Fibroblast of lung (primary cell): ENCODE measurements around the gene RTN1. TPM values are rescaled to one million over a fixed set of nuclear protein-coding genes. Genes with fewer than 3 reads are reported as not detected.

ENCODE experiments used
- DNase-seq, 2 donors: peaks; one replicate each; pipeline versions ENCODE4 v3.0.0 to v3.0.0-alpha.2; 2010; ENCODE audit warnings: low read depth in 2 of 2
- H2AFZ ChIP-seq: 2 replicates; pipeline ENCODE4 v1.5.1; 2012; ENCODE audit warnings: low read length, control low read depth, inconsistent platforms
- H3K27ac ChIP-seq: 2 replicates; pipeline ENCODE4 v1.5.1; 2011; ENCODE audit warnings: low read length, control low read depth; ENCODE audit not compliant: insufficient read depth
- H3K27me3 ChIP-seq: 2 replicates; pipeline ENCODE4 v1.5.1; 2011; ENCODE audit warnings: mild to moderate bottlenecking, low read length; ENCODE audit not compliant: control insufficient read depth, insufficient read depth
- H3K36me3 ChIP-seq: 2 replicates; pipeline ENCODE4 v1.5.1; 2011; ENCODE audit warnings: low read length; ENCODE audit not compliant: control insufficient read depth, insufficient read depth
- H3K4me1 ChIP-seq: 2 replicates; pipeline ENCODE4 v1.5.1; 2011; ENCODE audit warnings: low read length; ENCODE audit not compliant: control insufficient read depth, insufficient read depth; ENCODE audit errors: extremely low read depth
- H3K4me2 ChIP-seq: 2 replicates; pipeline ENCODE4 v1.5.1; 2011; ENCODE audit warnings: low read length, control low read depth; ENCODE audit not compliant: insufficient read depth; ENCODE audit errors: extremely low read depth
- H3K4me3 ChIP-seq, 4 experiments: fragments of 200-600 bp in 1 of 4; sonication (generic) in 1 of 4; replicated peaks in 1 of 4; 2 replicates each; pipeline ENCODE4 v1.5.1; 2011 to 2016; ENCODE audit warnings: low read length in 4 of 4, low read depth in 3 of 4, mild to moderate bottlenecking in 3 of 4, control low read depth in 2 of 4, inconsistent platforms in 1 of 4, mixed read lengths in 1 of 4; ENCODE audit not compliant: insufficient read depth in 1 of 4; ENCODE audit errors: control extremely low read depth in 1 of 4
- H3K79me2 ChIP-seq: 2 replicates; pipeline ENCODE4 v1.5.1; 2012; ENCODE audit warnings: mild to moderate bottlenecking, low read length, inconsistent platforms; ENCODE audit not compliant: control insufficient read depth, insufficient read depth
- H3K9ac ChIP-seq: 2 replicates; pipeline ENCODE4 v1.5.1; 2011; ENCODE audit warnings: mild to moderate bottlenecking, low read length, control low read depth; ENCODE audit not compliant: insufficient read depth
- H3K9me3 ChIP-seq: 2 replicates; pipeline ENCODE4 v1.5.1; 2012; ENCODE audit warnings: low read depth, low read length; ENCODE audit not compliant: control insufficient read depth, insufficient read depth
- H4K20me1 ChIP-seq: 2 replicates; pipeline ENCODE4 v1.5.1; 2011; ENCODE audit warnings: low read length; ENCODE audit not compliant: control insufficient read depth, insufficient read depth; ENCODE audit errors: extremely low read depth
- CTCF ChIP-seq, 2 donors: IDR thresholded peaks in 1 of 2; conservative IDR thresholded peaks in 1 of 2; 1 replicate in 1 of 2; 2 replicates in 1 of 2; pipeline ENCODE4 v1.5.1; 2011 to 2012; ENCODE audit warnings: low read length in 2 of 2, control low read depth in 1 of 2, inconsistent platforms in 1 of 2, low read depth in 1 of 2, mild to moderate bottlenecking in 1 of 2
- EZH2 ChIP-seq: IDR thresholded peaks from 2 replicates; pipeline ENCODE4 v1.5.1; 2012; ENCODE audit warnings: low read length, control low read depth, mild to moderate bottlenecking; ENCODE audit errors: missing control alignments
- polyA plus RNA-seq, 2 donors: library from polyadenylated mRNA; depleted of rRNA in 1 of 2; stranded (reverse) in 1 of 2; unstranded in 1 of 2; fragments of >200 nt; gene quantifications; 2 replicates each; pipeline ENCODE4 v1.2.1, GENCODE V29; 2011 to 2012; ENCODE audit warnings: missing spikeins in 1 of 2
- total RNA-seq: library from RNA; depleted of rRNA; stranded (reverse); fragments of >200 nt; gene quantifications from 2 replicates; pipeline ENCODE4 v1.2.1, GENCODE V29; 2014

RTN1 gene
- total and polyA plus RNA-seq, 2 donors (not counting 1 experiment from before 2014, with no cell fraction given), result 0.17 to 0.92 TPM

GRCh38 chr14:59739794-59740193 lies 130.8 kb downstream of the RTN1 start:
- no peak overlapping the region for H2AFZ ChIP-seq
- no peak overlapping the region for H3K4me3 ChIP-seq
- H3K4me1 ChIP-seq, result no peaks in the 10 kb centered on the region
- no peaks in the 10 kb centered on the region for H4K20me1 ChIP-seq
- no peaks in the 10 kb centered on the region for H3K27me3 ChIP-seq
- H3K9me3 ChIP-seq, result no peaks in the 10 kb centered on the region
- DNase-seq, result no peak
- no peaks in the 10 kb centered on the region for H3K36me3 ChIP-seq
- TF ChIP-seq EZH2 (no peak), CTCF (conservative IDR thresholded peaks at IDR 0.05 in 1 of 2, IDR thresholded peaks at IDR 0.05 in 1 of 2; ENCODE audit: low read depth in 1 of 2, low read length in 2 of 2) (no peak)
- H3K27ac ChIP-seq, result no peak overlapping the region
- no peak overlapping the region for H3K9ac ChIP-seq
- H3K79me2 ChIP-seq, result no peaks in the 10 kb centered on the region
- H3K4me2 ChIP-seq, result no peak overlapping the region

- no peaks in the 10 kb centered on the region for H3K4me1 ChIP-seq
- H3K4me3 ChIP-seq, result no peak overlapping the region
- no peaks in the 10 kb centered on the region for H3K9me3 ChIP-seq
- H3K36me3 ChIP-seq, result no peaks in the 10 kb centered on the region
- no peak overlapping the region for H3K9ac ChIP-seq
- H3K79me2 ChIP-seq, result no peaks in the 10 kb centered on the region
- TF ChIP-seq CTCF (conservative IDR thresholded peaks at IDR 0.05 in 1 of 2, IDR thresholded peaks at IDR 0.05 in 1 of 2; ENCODE audit: low read depth in 1 of 2, low read length in 2 of 2) (no peak), EZH2 (no peak)
- H3K4me2 ChIP-seq, result no peak overlapping the region
- H3K27me3 ChIP-seq, result no peaks in the 10 kb centered on the region
- no peak for DNase-seq
- H3K27ac ChIP-seq, result no peak overlapping the region
- no peak overlapping the region for H2AFZ ChIP-seq
- no peaks in the 10 kb centered on the region for H4K20me1 ChIP-seq
Measured at GRCh38 chr14:59728304-59728703, 142.3 kb downstream of the RTN1 start.

GRCh38 chr14:59727073-59727661 lies 143.4 kb downstream of the RTN1 start:
- no peaks in the 10 kb centered on the region for H3K4me1 ChIP-seq
- H3K9ac ChIP-seq, result no peak overlapping the region
- no peak for TF ChIP-seq EZH2
- H4K20me1 ChIP-seq, result no peaks in the 10 kb centered on the region
- no peaks in the 10 kb centered on the region for H3K79me2 ChIP-seq
- no peak overlapping the region for H3K27ac ChIP-seq
- no peaks in the 10 kb centered on the region for H3K9me3 ChIP-seq
- no peak overlapping the region for H3K4me3 ChIP-seq
- no peaks in the 10 kb centered on the region for H3K36me3 ChIP-seq
- no peak for DNase-seq
- no peak overlapping the region for H3K4me2 ChIP-seq
- H2AFZ ChIP-seq, result no peak overlapping the region
- H3K27me3 ChIP-seq, result no peaks in the 10 kb centered on the region
